ENCODE results near the gene FAHD2A.

- TF ChIP-seq CTCF (conservative IDR thresholded peaks at IDR 0.05) = no peak
- no peak for TF ChIP-seq EZH2 (IDR thresholded peaks at IDR 0.05; ENCODE audit: low read depth)
Observed at GRCh38 chr2:95385570-95385984, 16.9 kb upstream of the FAHD2A start.

Data from PC-9 (cell line).